Nucleus accumbens (tissue), 56 donors: ENCODE data around the gene ANKRD55.
A peak's percentile ranks its signal among the peaks of the same experiment; 100 is the strongest.
"Not testable (repeated sequence)": the region's sequence is repeated elsewhere in the genome, so short reads cannot be mapped to it uniquely, and the experiment has no call there.

Source experiments
- DNase-seq, 56 donors: peaks; one replicate each; lab custom pipeline; 2025; lab: John Stamatoyannopoulos, UW

Gene ANKRD55

DNA sequence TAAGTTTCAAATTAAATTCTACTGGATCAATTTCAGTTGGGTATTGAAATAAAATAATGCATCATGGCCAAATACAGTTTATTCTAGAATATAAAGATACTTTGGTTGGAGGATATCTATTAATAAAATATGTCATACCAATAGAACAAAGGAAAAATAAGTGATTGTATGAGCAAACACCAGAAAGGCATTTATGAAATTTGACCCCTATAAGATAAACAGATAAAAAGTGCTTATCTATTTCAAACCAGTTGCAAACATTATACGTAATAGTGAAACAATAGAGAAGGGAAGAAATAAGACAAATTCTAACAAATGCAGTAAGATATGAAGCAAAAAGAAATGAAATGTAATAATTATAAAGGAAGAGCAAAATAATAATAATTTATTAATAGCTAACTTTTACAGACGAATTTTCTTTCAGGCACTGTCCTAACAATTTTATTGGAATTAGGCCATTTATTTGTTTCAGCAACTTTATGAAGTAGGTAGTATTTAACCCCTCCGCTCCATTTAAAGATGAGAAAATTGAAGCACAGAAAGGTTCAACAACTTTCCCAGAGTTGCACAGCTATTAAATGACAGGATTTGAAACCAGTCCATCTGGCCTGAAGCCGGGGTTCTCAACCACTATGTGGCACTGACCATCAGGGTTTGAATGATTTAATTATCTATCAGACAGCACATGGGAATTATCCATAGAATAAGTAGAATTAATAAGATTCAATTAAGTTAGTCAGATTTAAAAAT lies 20.8 kb downstream of the ANKRD55 start:
- no peak for DNase-seq

DNA sequence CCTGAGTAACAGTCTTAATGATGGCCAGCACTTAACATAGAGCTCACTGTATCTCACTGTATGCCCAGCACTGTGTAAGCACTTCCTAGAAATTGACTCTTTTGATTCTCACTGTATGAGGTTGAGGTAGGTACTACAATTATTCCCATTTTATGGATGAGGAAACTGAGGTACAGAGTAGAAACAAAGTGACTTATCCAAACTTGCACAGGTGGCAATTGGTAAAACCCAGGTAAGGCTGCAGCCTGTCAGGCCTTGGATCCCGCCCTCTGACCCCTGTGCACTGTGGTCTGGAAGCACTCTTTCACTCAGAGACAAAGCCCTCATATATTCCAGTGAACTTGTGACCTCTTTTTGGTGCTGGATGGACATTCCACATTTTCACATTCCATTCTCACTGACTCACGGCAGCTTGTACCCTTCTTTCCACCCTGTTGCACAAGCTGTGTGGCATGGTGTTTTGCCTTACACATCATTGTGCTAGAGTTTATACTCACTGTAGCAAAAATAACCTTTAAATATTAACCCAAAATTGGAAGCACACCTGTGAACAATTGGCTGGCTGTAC lies 21.7 kb downstream of the ANKRD55 start:
- DNase-seq: no peak

DNA sequence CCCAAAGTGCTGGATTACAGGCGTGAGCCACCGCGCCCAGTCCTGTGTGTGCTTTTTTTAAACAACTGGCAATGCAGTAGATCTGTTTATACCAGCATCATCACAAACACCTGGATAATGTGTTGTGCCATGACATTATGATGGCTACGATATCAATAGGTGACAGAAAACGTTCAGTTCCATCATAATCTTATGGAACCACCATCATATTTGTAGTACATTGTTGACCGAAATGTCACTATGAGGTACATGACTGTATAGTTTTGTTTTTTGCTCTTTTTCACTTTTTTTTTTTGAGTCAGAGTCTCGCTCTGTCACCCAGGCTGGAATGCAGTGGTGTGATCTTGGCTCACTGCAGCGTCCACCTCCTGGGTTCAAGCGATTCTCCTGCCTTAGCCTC lies 24.4 kb downstream of the ANKRD55 start:
- no peak for DNase-seq

DNA sequence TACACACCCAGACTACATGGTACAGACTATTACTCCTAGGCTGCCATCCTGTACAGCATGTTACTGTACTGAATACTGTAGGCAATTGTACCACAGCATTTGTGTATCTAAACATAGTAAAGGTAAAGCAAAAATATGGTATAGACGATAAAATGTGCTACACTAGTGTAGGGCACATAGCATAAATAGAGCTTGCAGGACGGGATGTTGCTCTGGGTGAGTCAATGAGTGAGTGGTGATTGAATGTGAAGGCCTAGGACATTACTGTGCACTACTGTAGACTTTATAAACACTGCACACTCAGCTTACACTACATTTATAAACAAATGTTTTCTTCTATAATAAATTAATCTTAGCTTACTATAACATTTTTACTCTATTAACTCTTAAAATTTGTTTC lies 25.6 kb downstream of the ANKRD55 start:
- DNase-seq: no peak

DNA sequence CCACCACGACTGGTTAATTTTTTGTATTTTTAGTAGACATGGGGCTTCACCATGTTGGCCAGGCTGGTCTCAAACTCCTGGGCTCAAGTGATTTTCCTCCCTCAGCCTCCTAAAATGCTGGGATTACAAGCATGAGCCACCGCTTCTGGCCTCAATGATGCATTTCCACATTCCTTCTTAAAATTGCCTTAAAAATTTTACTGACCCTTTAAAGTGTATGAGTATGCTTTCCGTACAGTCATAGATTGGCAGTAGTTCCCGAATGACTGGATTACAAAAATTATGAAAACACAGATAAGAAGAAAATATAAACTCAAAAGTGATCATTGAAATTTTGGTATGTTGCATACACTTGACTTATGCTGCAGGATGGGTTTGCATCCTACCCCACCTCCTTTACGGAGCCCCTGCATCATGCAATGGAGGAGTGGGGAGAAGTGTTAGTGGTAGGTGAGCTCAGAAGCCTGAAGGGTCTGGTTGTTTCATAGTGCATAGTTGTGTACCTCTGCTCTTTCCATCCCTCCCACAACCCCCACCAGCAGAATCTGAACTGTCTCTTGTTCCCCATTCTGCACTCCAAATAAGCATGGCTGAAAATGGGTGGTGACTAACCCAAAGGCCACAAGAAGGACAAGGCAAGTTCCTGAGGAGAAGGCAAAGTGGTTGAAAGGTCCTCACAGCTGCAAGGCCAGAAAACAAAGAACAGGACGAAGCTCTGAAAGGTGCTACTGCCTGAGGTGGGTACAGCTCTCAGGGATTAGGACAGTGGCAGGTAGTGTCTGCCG lies 26.8 kb downstream of the ANKRD55 start:
- DNase-seq: no peak

DNA sequence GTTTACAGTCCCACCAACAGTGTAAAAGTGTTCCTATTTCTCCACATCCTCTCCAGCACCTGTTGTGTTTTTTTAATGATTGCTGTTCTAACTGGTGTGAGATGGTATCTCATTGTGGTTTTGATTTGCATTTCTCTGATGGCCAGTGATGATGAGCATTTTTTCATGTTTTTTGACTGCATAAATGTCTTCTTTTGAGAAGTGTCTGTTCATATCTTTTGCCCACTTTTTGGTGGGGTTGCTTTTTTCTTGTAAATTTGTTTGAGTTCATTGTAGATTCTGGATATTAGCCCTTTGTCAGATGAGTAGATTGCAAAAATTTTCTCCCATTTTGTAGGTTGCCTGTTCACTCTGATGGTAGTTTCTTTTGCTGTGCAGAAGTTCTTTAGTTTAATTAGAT lies 29.2 kb downstream of the ANKRD55 start:
- not testable (repeated sequence) for DNase-seq

DNA sequence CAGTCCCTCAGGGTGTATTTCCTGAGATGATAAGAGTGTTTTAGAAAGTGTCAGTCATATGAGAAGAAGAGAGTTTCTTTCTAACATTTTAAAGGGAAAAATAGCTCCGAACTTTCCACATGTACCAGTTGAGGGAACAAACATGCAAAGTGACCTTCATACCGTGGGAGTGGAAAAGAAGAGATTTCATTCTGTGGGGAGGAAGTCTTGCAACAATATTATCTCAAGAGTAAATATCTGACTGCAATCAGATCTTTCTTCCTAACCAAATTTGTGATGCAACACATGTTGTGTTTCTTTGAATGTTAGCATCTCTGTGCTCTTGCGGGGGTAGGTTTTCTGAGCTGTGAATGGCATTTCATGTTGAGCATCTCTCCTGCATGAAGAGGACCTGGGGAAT lies 30.6 kb downstream of the ANKRD55 start:
- DNase-seq: no peak

DNA sequence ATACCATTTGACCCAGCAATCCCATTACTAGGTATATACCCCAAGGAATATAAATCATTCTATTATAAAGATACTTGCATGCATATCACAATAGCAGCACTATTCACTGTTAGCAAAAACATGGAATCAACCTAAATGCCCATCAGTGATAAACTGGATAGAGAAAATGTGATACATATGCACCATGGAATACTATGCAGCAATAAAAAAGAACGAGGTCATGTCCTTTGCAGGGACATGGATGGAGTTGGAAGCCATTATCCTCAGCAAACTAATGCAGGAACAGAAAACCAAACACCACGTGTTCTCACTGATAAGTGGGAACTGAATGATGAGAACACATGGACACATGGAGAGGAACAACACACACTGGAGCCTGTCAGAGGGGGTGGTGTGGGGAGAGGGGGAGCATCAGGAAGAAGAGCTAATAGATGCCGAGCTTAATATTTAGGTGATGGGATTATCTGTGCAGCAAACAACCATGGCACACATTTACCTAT lies 31.3 kb downstream of the ANKRD55 start:
- not testable (repeated sequence) for DNase-seq

DNA sequence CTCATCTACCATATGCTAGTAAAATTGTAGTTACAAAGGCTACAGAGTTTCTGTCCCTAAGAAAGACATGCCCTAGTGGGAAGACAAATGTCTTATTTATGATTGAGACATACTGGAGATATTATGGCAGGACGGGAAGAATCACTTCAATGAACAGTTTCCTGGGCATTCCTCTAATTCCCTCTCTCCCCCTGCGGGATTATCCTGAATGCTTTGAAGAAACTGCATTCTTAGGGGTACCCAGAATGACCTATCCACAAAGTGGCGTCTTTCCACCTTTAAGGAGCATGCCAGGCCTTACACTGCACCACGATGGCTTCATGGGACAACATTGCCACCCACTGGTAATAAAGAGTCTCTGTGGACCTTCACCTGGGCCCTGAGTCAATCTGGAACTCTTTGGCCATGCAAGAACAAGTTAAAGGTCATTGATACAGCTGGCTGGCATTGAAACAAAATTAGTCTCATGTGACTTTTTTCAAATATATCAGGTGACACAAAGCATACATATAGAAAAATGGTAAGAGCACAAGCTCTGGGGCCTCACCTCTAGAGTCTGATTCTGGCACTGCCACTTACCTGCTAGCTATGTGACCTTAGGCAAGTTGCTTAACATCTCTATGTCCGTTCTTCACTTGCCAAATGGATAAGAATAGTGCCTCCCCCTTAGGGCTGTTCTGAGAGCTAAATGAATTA lies 32.0 kb downstream of the ANKRD55 start:
- peak in 41 of 56 donors; percentile 0 to 47 (median 12) for DNase-seq

DNA sequence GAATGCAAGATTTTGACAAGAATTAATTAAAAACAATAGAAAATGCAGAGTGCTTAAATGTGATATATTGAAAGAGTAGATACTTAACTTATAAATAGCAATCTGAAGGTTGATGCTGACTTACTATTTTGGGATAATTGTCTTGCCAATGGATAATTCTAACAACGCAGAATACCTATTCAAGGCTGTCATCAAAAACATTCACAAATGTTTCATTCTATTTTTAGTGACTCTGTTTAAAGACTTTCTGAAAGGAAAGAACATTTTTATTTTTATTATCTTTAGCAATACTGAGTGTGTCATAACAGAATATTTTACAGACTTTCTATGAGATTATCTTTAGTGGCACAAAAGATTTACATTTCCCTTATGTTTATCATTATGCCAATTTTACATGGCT lies 38.1 kb downstream of the ANKRD55 start:
- DNase-seq: no peak

DNA sequence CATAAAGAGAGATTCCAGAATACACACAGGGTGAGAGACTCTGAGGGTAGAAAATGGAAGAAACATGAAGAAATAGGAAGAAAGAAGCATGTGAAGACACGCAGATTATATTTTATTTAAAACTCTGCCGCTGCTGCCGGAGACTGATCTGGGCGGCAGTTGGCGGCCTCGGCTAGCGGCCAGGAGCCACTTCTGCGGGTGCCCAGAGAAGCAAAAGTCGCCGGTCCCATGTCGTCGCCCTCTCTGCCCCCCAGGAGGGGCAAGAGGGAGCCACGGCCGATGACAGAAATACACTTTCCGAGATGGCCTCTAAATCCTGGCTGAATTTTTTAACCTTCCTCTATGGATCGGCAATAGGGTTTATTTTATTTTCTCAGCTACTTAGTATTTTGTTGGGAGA lies 40.9 kb downstream of the ANKRD55 start:
- no peak for DNase-seq

DNA sequence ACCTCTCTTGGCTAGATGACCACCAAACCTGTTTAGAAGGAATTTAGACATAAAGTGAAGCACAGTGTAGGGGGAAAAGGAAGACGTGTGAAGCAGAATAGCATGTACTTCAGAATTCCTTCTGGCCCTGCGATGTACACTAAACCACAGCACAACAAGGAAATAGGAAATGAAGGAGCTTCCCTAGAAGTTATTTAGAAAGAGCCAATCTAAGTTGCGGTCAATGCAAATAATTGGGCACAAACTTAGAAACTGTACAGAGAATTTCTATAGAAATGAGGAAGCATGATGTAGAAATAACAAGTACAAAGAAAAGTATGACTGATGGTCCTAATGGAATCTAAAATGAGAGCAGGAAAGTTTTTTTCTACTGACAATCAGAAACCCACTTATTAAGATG lies 41.5 kb downstream of the ANKRD55 start:
- DNase-seq: no peak

DNA sequence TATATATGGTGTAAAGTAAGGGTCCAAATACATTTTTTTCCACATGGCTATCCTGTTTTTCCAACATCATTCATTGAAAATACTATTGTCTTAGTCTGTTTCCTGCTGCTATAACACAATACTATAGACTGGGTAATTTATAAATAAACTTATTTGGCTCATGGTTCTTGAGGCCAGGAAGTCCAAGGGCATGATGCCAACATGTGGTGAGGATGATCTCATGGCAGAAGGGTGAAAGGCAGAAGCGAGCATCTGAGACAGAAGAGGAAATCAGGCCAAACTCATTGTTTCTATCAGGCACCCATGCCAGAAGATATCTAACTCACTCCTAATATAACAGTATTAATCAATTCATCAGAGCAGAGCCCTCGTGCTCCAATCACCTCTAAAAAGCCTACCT lies 42.6 kb downstream of the ANKRD55 start:
- DNase-seq: peak in 1 of 56 donors; percentile 27

DNA sequence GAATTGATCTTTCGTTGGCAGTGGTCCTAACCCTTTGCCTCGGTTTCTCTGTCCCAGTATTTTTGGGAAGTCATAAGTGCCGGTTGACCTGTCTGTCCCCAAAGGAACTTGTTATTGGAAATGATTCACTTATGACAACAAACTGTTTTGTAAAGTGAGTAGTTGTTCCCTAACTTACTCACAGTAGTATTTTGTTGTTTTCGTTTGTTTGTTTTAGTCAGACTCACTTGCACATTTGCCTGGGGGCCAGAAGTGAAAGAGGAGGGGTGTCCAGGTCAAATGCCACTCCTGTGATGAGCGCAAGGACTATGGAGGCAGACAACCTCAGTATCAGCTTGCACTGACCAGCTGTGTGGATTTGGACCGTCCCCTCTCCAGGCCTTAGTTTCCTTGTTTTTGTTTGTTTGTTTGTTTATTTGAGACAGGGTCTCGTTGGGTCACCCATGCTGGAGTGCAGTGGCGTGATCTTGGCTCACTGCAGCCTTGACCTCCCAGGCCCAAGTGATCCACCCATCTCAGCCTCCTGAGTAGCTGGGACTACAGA lies 47.3 kb downstream of the ANKRD55 start:
- no peak for DNase-seq

DNA sequence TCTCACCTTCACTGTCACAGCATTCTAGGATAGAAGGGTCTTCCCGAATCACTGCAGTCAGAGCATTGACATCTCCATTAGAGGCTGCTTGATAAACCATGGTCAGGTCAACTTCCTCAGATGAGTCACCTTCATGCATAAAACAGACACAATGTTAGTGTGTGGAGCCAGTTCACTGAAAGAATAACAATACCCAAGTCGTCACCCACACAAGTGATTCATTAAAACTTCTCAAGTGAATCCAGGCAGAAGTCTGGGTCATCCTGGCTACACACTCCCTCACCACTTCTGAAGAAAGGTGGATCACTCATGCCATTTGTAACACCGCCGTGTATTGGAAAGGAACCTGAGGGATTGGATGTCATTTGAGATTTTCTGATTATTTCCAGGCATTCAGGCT lies 49.6 kb downstream of the ANKRD55 start:
- DNase-seq: no peak

DNA sequence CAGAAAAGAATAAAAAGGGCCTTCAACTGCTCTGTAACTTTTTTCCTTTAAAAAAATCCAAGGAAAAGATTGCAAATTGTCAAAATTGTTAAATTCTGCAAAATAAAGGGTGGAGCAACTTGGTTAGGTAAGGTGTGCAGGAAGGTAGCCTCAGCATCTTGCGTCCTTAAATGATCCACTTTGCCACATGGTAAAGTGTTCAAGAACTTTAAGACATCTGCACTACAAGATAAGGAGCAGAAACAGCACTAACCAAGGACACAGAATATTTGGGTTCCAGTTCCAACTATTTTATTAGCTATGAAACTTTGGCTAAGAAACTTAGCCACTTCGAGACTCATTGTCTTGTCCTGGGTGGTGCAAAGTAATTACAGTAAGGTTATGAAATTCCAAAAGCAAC lies 53.7 kb downstream of the ANKRD55 start:
- no peak for DNase-seq

DNA sequence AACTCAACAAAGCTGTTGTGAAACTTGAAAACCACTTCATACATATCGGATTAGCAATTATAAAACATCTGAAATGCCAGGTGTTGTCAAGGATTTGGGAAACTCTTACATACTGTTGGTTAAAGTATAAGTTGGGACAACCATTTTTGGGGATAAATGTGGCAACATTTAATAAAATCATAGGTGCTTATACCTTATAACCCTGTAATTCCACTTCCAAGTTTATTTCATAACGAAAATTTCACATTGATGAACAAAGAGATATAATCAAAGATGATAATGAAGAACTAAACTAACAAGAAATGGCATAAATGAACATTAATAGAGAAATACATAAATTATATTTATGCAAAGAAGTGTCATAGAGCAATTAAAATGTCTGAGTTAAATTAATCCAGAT lies 54.3 kb downstream of the ANKRD55 start:
- no peak for DNase-seq

DNA sequence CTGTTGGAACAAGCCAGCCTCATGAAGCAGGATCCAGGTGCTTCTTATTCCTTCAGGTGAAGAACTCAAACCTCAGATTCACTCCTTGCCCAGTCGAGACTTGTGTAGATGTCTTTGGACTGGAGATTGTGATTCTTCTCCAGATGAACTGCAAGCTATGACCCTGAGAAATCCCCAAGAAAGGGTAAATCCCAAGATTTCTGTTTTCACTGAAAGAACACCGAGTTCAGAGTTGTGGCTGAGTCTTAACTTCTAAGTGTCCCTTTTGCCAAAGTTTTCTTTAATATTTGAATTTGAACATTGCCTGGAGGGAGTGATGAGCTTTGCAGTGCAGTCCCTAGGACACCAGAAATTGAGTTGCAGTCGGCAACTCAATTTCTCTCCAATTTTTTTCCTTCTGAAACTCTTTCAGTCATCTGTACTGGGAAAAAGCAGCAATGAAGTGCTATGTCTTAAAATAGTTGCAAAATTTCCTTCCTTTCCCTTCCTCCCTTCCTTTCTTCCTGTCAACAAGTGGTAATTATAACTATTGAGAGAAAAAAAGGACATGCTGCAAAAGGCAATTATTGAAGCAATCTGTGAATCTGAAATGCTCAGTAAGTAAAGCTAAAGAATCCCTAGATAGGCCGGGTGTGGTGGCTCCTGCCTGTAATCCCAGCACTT lies 56.1 kb downstream of the ANKRD55 start:
- no peak for DNase-seq

DNA sequence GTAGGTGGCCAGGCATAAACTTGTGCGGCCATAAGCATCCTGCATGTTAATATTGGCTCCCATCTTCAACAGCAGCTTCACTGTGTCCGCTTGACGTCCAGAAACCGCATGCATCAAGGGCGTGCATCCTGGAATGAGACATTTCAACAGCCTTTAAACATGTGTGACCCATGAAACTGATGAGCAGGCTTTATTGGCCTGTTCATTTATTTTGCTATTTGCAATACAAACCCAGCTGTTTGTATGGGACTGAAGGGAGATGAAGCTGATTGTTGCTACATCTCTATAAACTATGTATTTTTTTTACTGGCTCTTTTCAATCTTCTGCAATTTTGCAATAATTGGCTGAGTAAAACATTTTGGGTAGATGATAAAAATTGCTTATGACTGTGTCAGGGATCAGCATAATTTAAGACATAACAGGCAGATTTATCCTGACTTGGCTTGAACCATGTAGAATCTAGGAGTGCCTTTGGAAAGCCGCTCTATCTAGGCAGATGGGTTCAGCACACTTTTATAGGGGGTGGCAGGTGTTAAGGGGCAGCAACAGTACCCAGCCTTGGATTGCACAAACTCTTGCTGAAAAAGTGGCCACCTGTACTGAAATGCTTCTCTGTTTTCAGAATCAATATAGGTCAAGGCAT lies 56.9 kb downstream of the ANKRD55 start:
- no peak for DNase-seq

DNA sequence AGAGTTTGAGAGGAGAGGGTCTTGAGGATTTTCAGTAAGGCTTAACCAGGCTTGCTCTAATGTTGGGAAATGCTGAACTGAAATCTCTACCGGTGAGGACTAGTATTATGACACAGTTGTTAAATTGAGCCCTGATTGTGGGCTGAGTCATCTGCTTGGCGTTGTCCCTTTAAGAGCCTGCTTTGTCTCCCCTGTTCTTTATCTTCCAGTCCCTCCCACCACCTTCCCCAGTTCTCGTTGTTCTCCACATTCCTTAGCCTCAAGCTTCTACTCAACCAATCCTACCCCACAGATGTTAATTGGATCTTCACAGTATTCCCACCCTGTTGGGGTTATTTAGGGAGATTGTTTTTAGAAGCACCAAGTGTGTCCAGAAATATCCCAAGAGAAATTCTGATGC lies 57.6 kb downstream of the ANKRD55 start:
- DNase-seq: no peak
